ENCODE measurements around the gene PARD3.

GRCh38 chr10:34811968-34812514 lies 3.1 kb downstream of the PARD3 start:
- TF ChIP-seq CTCF (IDR thresholded peaks at IDR 0.05), result no peak
- TF ChIP-seq POLR2A (IDR thresholded peaks at IDR 0.05), result no peak
